Measurements from ENCODE around the gene BPGM.

DNA sequence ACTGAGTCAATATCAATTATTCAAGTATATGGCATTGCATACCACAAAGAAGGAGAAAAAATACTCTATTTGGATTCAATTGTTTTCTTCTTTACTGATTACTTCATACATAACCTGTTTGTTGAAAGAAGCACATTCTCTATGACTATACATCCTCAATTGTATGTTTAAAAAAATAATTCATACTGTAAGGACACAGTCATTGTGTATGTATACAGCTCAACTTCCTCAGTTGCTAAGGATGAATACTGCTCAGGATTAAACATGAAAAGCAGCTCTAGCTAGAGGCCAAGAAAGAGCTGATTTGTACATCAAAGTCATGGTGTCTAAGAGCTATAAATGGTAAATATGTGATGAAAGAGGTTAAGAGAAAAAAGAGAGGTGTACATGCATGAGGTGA is 15.8 kb upstream of the BPGM start:
- TF ChIP-seq, protein P1, sequence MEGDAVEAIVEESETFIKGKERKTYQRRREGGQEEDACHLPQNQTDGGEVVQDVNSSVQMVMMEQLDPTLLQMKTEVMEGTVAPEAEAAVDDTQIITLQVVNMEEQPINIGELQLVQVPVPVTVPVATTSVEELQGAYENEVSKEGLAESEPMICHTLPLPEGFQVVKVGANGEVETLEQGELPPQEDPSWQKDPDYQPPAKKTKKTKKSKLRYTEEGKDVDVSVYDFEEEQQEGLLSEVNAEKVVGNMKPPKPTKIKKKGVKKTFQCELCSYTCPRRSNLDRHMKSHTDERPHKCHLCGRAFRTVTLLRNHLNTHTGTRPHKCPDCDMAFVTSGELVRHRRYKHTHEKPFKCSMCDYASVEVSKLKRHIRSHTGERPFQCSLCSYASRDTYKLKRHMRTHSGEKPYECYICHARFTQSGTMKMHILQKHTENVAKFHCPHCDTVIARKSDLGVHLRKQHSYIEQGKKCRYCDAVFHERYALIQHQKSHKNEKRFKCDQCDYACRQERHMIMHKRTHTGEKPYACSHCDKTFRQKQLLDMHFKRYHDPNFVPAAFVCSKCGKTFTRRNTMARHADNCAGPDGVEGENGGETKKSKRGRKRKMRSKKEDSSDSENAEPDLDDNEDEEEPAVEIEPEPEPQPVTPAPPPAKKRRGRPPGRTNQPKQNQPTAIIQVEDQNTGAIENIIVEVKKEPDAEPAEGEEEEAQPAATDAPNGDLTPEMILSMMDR (IDR thresholded peaks at IDR 0.05; ENCODE audit: low read depth, low read length, poor library complexity, severe bottlenecking) = no peak
- TF ChIP-seq EZH2phosphoT487 (IDR thresholded peaks at IDR 0.05; ENCODE audit: borderline replicate concordance, low read length) = no peak
